Measurements from ENCODE around the gene OR4C3.
"Not testable (repeated sequence)": the region's sequence is repeated elsewhere in the genome, so short reads cannot be mapped to it uniquely, and the experiment has no call there.

OR4C3 gene

DNA sequence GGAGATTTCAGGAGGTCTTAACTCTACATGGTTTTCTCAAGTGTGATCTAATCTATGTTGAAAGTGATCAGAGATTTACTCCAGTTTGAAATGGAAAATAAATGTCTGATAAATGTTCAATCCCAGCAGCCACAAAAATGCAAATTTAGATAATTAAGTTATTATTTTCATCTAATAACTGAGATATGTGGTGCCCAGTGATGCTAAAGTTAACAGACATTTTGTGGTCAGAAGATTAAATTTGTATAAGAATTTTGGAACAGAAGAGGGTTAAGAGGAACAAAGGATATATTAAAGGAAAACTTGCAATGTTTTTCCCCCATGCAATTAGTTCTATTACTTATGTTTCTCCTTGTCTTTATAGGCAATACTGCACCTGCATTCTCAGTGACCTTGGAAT lies at the start of gene OR4C3:
Gene OR4C3 (plus strand): TSS at position 301 of the 400 bp plus-strand sequence. CDS start 102 bp downstream, outside the sequence.
- FAIRE-seq, result not testable (repeated sequence)

DNA sequence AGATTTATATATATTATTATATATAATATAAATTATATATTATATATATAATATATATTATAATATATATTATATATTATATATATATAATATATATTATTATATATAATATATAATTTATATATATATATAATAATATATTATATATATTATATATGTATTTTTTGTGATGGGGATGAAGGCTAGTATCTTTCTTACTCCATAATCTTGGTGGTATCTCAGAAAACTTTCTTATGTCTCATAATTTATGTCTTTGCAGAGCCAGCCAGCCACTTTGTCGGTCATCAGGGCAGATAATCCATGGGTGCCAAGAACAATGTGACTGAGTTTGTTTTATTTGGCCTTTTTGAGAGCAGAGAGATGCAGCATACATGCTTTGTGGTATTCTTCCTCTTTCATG lies 18.8 kb upstream of the OR4C3 start, which contains the start of gene OR4S1:
Gene OR4S1 (plus strand): TSS at position 301 of the 400 bp plus-strand sequence. CDS start 0 bp downstream, at position 301.
- FAIRE-seq, result peak; percentile 94

DNA sequence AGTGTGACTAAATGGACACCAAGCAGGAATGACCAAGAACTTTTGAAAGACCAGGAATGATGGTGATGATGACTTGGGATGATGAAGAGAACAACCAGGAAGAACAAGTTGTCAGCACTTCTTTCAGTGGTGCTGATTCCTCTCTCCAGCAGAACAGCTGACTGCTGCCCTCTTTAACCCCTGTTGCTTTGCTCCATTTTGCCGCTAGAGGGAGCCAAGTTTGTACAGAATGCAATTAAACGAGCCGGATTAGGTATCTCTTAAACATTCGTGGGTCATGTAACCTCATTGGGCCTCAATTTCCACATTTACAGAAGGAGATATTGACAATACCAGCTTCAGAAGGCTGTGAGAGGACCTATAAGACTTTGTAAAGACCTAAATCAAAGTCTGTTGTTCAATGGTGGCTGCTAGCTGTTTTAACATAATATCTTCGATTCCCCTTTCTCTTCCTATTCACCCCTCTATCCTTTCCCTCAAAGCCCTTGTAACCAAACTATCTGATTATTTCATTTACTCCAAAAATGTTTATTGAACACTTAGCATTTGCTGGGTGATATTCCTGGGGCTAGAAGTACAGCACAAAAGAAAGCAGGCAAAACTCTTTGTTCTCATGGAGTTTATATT lies 16.8 kb upstream of the OR4C3 start:
- peak; percentile 71 for FAIRE-seq

DNA sequence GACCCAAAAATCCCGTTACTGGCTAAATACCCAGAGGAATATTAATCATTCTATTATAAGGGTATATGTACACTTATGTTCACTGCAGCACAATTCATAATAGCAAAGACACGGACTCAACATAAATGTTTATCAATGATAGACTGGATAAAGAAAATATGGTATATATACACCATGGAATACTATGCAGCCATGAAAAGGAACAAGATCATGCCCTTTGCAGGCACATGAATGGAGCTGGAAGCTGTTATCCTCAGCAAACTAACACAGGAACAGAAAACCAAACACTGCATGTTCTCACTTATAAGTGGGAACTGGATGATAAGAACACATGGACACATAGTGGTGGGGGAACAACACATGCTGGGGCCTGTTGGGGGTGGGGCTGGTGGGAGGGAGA lies 11.1 kb upstream of the OR4C3 start:
- FAIRE-seq, result not testable (repeated sequence)

DNA sequence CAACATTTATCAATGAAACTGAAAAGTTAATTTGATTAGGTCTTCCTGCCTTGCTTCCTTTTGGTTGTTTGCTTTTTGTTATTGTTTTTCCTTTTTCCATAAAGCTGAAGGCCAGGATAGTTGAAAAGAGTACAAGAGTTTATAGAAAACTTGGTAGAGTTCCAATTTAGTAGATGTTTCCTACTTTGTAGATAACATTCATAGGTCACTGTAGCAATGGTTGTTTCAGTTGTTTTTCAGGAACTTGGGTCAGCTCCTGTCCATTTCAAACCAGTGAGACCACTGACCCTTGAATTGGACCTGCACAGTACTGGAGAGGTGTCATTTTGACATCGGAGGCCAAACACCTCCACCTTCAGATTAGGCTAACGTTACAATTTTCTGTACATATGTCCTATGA lies 4.9 kb upstream of the OR4C3 start:
- FAIRE-seq, result not testable (repeated sequence)

DNA sequence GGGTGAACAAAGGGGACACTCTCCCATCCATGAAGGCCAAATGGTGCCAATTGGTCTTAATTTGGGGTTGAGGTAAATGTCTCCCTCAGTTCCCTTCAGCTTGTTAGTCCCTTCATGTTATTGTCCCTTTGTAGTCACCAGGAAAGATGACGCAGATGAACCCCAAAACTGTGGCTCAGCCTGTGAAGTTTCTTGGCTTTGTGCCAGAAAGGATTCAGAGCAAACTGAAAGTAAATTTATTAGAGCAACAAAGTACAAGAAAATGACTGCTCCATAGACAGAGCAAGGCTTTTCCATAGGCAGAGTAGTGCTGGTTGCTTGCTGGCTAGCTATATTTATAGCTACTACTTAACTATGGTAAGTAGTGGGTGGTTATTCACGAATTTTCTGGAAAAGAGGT lies 16.7 kb downstream of the OR4C3 start:
- no peak for FAIRE-seq

DNA sequence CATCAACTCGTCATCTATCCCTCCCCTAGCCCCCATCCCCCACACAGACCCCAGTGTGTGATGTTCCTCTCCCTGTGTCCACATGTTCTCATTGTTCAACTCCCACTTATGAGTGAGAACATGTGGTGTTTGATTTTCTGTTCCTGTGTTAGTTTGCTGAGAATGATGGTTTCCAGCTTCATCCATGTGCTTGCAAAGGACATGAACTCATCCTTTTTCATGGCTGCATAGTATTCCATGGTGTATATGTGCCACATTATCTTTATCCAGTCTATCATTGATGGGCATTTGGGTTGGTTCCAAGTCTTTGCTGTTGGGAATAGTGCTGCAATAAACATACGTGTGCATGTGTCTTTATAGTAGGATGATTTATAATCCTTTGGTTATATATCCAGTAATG lies 17.8 kb downstream of the OR4C3 start:
- not testable (repeated sequence) for FAIRE-seq

DNA sequence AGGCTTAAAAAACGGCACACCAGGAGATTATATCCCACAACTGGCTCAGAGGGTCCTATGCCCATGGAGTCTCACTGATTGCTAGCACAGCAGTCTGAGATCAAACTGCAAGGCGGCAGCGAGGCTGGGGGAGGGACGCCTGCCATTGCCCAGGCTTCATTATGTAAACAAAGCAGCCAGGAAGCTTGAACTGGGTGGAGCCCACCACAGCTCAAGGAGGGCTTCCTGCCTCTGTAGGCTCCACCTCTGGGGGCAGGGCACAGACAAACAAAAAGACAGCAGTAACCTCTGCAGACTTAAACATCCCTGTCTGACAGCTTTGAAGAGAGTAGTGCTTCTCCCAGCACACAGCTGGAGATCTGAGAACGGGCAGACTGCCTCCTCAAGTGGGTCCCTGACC lies 21.6 kb downstream of the OR4C3 start:
- FAIRE-seq, result not testable (repeated sequence)

DNA sequence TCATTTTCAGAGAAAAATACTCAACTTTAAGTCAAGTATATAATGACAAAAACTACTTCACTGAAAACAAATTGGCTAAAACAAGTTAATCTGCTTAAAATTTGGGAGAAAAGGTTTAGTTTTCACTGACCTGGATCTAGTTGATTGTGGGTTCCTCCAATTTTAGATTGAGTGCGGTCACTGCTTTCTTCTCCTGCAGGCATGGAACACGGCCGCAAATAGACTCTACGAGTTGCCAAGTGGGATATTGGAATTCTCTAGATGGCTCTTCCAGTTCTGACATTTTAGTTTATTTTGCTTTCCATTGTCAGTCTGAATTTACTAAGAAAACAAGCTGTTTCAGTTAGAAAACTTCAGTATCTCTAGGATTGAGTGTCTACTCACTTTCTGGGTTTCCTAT lies 29.3 kb downstream of the OR4C3 start:
- FAIRE-seq, result no peak

DNA sequence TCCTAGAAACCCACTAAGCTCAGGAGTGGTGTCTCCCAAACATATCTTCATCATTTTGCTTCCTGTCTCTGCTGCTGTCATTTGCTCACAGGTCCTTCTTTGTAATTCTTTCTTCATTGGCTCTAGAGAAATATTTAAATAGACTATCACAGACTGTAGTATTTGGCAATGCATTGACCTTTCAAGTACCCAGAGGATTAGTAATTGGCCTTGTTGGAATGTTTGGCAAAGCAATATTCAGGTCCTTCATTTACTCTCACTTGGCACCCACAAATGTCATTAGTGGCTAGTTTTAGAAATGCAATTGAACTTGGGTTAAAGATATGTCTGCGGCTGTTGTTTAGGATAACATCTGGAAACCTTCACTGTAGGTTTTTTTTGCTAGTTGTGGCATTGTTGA lies 30.0 kb downstream of the OR4C3 start:
- no peak for FAIRE-seq

DNA sequence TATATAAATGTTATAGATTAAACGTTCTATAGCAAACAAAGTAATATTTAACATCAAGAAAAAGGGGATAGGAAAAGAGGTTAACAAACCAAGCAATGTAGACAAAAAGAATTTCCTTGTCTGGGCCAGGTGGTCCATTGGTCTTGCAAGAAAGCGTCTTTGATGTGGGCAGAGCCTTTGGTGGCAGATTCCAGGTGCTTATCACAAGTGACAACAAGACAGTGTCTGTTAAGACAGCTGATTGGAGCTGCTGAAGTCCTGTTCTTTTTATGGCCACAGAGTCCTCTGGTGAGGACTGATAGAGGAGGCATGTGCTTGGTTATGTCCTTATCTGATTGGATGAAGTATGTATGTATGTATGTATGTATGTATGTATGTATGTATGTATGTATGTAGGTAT lies 36.6 kb downstream of the OR4C3 start:
- FAIRE-seq, result not testable (repeated sequence)

DNA sequence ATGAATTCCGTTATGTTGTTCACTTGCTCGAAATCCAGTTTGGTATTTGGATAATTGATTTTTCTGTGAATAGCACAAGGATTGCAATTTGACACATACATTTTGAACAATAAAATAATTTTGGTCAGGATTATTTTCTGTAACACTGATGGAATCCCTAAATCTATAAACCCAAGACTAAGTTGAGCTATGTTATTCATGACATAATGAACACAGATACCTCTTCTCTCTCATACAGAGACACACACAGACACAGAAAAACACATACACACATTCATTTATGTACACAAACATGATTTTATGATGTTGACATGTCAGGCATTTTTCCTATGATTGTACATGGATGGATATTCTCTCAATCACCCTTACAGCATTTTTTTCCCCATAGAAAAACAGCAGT lies 41.6 kb downstream of the OR4C3 start, which contains the start of gene OR4C5:
Gene OR4C5 (minus strand): TSS at position 101 of the 400 bp plus-strand sequence. CDS start 0 bp downstream, at position 101.
- no peak for FAIRE-seq
